Measurements from ENCODE around the gene GALNT10.

The GALNT10 gene

GRCh38 chr5:154324033-154324432, 133.5 kb downstream of the GALNT10 start:
- no peak for DNase-seq (ENCODE audit: low read depth)

GRCh38 chr5:154325566-154325965, 135.0 kb downstream of the GALNT10 start:
- no peak for DNase-seq (ENCODE audit: low read depth)

- DNase-seq (ENCODE audit: low read depth), result no peak
Observed at GRCh38 chr5:154329062-154329461, 138.5 kb downstream of the GALNT10 start.

DNA sequence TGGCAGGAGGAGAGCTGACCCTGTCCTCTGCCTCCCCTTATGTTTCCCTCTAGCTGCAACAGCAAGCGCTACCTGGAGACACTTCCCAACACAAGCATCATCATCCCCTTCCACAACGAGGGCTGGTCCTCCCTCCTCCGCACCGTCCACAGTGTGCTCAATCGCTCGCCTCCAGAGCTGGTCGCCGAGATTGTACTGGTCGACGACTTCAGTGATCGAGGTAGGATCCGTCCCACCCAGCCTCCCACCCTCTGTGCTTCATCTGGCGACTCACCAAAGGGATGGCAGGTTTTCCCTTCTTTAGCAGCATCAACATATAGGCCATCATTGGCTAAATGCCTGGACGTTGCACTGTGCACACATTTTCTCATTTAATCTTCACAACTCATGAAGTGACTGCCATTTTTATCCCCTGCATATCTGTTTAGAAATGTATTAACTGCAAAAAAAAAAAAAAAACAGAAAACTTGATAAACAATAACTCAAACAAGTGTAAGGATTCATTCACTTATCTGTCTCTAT, 139.0 kb downstream of the GALNT10 start:
- no peak for DNase-seq (ENCODE audit: low read depth)

DNA sequence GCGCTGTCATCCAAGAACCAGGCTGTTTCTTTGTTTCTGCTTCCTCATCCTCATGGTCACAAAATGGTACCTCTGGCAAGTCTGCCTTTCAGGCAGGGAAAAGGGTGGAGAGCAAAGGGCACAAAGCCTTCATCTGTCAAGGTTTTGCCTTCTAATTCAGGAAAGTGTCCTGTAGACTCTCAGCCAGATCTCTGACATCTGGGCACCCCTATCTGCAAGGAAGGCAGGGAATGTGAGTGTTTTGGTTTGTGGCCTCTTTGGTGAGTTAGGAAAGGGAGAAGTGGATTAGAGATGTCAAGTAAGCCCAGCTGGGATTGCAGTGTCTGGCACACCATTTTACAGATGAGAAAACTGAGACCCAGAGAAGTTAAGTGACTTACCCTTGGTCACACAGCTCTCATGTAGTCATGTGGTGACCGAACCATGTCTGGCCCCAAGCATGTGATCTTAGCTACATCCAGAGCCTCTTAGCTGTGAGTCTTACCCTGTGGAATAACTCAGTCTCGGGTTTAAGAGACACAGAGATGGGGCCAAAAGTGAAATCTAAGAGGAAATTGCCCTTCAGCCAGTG, 139.6 kb downstream of the GALNT10 start:
- DNase-seq (ENCODE audit: low read depth), result no peak

- DNase-seq (ENCODE audit: low read depth), result no peak
Observed at GRCh38 chr5:154331232-154331631, 140.7 kb downstream of the GALNT10 start.

DNA sequence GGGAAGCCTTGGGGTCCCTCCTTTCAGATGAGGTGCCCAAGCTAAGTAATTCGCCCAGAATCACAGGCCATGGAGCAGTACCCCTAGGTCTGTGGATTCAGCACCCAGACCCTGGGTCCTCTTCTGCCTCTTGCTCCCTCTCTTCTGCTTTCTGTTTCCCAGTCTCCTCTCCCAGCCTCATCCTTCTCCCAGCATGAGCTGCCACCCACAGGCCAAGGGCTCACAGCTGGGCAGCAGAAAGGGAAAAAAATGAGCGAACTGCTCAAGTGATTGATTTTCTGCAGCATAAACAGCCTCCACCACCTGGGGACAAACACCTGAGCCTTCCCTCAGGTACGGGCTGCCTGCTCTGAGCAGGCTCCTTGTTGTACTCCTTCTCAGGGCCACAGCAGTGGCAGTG, 141.4 kb downstream of the GALNT10 start:
- DNase-seq (ENCODE audit: low read depth), result no peak

- no peak for DNase-seq (ENCODE audit: low read depth)
Observed at GRCh38 chr5:154332451-154332850, 141.9 kb downstream of the GALNT10 start.

- no peak for DNase-seq (ENCODE audit: low read depth)
Observed at GRCh38 chr5:154333016-154333415, 142.5 kb downstream of the GALNT10 start.

- DNase-seq (ENCODE audit: low read depth), result no peak
Observed at GRCh38 chr5:154334406-154335064, 144.0 kb downstream of the GALNT10 start.

DNA sequence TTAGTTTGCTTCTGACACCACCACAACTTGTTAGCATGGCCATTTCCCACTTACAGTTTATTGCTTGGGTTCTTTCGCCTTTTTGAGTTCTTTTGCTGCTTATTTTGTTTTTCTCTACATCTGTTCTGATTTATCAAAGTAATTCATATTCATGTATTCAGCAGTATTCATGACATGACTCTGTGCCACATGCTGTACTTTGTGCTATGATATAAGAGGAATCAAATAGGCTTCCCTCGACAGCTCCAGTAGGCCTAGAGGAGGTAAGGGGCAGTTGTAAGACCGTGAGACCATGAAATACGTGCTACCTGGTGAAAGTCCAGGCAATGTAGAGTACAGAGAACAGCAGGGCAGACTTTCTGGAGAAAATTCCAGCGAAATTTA, 144.5 kb downstream of the GALNT10 start:
- no peak for DNase-seq (ENCODE audit: low read depth)

GRCh38 chr5:154341620-154342019, 151.1 kb downstream of the GALNT10 start:
- DNase-seq (ENCODE audit: low read depth), result no peak

- DNase-seq (ENCODE audit: low read depth), result no peak
Observed at GRCh38 chr5:154342211-154342610, 151.7 kb downstream of the GALNT10 start.

- DNase-seq (ENCODE audit: low read depth), result no peak
Observed at GRCh38 chr5:154342963-154343362, 152.4 kb downstream of the GALNT10 start.

DNA sequence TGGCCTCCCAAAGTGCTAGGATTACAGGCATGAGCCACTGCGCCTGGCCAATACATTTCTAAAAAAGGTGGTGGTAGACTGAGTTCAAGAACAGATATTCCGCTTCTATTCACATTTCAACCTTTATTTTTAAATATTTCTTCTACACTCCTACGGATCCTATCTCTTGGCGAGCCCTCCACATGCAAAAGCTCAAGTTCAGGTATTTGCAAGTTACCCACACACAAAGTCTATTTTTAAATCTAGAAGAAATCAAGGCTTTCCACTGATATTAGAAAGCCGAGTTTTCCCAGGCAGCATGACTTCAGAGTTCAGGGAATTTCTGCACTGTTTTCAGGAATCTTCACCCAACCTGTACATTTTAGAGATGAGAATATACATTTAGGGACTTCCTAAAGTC, 153.9 kb downstream of the GALNT10 start:
- no peak for DNase-seq (ENCODE audit: low read depth)

GRCh38 chr5:154345255-154345952, 154.9 kb downstream of the GALNT10 start:
- DNase-seq (ENCODE audit: low read depth), result no peak

DNA sequence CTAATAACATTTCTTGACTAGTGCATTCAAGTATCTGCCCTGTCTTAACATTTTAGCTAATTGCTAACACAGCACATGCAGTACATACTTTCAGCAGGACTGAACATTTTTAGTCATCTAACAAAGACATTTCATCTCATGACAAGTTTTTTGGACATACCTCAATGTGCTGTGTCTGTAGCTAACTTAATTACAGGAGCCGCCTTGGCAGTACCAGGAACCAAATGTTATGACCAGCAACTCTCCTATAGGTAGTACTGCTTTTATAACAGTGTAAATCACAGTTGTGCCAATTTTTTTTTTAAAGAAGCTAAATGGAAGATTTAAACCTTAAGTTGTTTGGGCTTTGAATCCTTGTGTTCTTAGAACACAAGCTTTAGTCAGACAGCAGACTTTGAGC, 155.9 kb downstream of the GALNT10 start:
- no peak for DNase-seq (ENCODE audit: low read depth)

DNA sequence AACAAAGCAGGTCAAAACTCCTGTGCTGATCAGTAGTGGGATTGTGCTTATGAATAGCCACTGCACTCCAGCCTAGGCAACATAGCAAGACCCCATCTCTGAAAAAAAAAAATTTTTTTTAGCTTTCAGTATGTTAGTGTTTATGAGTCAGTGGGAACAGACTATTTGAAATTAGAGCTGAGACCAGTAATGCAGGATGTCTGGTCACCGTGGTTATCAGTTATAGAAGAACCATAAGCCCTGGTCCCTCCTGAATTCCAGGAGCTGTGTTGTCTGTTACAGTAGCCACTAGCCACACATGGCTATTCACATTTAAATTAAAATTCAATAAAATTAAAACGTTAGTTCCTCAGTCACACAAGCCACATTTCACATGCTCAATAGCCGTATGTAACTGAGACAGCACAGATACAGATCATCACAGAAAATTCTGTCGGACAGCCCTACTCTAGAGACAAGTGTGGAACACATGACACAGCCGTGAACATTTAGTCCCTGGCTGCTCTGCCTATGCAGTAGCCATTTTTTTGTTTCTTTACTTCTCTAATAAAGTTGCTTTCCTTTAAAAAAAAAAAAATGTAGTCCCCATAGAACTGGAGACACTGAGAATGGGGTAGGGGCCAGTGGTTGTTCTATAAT, 159.2 kb downstream of the GALNT10 start:
- no peak for DNase-seq (ENCODE audit: low read depth)

DNA sequence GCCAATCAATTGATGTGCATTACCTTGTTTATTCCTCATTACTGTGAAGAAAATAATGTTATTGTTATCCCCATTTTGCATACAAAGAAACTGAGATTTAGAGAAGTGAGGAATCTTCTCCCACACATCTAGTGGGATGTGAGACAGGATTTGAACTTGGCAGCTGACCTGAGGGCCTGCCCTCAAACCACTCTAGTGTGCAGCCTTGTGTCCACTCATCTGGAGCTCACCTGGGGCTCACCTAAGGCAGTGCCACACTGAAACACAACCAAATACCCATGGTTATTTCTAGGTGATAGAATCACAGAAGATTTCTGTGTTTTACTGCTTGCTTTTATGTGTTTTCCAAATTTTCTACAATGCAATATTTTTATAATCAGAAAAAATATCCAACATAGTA, 160.6 kb downstream of the GALNT10 start:
- no peak for DNase-seq (ENCODE audit: low read depth)

DNA sequence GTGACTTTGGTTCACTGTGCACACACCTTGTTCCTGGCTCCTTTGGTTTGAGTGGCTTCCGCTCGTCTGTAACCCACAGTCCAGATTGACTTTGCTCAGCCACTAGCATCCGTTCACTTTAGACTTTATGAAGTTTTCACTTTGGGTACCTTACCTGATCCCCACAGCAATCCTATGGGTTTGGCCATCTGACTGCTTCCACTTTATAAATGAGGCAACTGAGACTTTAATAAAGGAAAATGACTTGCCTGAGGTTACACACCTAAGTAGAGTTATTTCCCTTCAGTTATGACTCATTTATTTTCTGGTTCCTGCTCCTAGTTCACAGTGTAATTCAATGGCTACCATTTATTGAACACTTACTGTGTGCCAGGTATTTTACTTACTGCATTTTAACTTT, 161.0 kb downstream of the GALNT10 start:
- DNase-seq (ENCODE audit: low read depth), result no peak

GRCh38 chr5:154352960-154353548, 162.5 kb downstream of the GALNT10 start:
- DNase-seq (ENCODE audit: low read depth), result no peak

DNA sequence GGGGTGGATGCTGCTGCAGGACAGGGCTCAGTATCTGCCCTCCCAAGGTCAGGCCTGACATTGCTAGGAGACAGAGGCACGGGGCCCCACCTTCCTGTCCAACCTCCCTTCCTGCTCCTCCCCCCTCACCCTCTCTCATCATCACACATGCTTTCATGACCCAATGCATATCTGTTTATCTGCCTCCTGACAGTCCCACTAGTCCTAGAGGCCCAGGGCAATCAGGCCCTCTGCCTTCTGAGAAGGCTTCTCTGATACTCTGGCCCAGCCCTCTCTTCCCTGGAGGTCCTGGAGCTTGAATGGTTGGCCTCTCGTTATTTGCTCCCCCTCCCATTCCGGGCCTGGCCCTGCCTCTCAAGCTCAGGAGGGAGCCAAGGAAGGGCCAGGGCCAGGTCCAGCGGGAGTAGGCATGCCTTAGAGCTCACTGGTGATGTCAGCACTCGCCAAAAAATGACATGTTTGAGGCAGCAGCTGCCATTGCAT, 164.6 kb downstream of the GALNT10 start:
- no peak for DNase-seq (ENCODE audit: low read depth)
